ENCODE results near the gene TTC13. TPM values are rescaled to one million over a fixed set of nuclear protein-coding genes. Genes with fewer than 3 reads are reported as not detected.
A peak's percentile ranks its signal among the peaks of the same experiment; 100 is the strongest.

Gene TTC13
- total RNA-seq, 2 experiments from 2014 or later: 13.4 to 15.5 TPM

DNA sequence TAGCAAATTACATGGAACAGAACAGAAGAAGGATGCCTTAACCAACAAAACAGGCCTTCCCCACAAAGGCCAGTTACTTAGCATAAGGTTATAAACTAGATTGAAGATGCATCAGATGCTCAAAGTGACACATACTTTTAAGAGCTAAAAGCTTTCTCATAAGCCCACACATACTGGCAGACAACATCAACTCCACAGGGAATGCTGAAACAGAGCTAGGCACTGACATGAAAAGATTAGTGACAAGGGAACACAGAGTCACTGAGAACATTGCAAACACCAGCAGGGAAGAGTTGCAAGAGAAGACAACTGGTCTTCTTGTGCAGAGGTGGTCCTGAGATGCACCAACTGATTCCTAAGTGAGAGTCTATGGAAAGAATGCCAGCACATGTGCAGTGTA, 6.9 kb downstream of the TTC13 start:
- Mint-ChIP-seq H3K36me3 (ENCODE audit: low read depth) (peaks cover 17% of the 10 kb centered on the region), H3K9me3 (no peaks in the 10 kb centered on the region), H3K4me1 (ENCODE audit: low read depth) (peaks cover 51% of the 10 kb centered on the region), H3K4me3 (no peak overlapping the region), H3K27me3 (no peaks in the 10 kb centered on the region), H3K27ac (peak overlapping the region; percentile 40)
- intact Hi-C loops (cut with micrococcal nuclease): no loop called here
- TF ChIP-seq, protein P1, sequence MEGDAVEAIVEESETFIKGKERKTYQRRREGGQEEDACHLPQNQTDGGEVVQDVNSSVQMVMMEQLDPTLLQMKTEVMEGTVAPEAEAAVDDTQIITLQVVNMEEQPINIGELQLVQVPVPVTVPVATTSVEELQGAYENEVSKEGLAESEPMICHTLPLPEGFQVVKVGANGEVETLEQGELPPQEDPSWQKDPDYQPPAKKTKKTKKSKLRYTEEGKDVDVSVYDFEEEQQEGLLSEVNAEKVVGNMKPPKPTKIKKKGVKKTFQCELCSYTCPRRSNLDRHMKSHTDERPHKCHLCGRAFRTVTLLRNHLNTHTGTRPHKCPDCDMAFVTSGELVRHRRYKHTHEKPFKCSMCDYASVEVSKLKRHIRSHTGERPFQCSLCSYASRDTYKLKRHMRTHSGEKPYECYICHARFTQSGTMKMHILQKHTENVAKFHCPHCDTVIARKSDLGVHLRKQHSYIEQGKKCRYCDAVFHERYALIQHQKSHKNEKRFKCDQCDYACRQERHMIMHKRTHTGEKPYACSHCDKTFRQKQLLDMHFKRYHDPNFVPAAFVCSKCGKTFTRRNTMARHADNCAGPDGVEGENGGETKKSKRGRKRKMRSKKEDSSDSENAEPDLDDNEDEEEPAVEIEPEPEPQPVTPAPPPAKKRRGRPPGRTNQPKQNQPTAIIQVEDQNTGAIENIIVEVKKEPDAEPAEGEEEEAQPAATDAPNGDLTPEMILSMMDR (IDR thresholded peaks at IDR 0.05): no peak
- ChIA-PET CTCF (interaction anchor here (0.7 kb wide), 1 partner anchor 167 kb away, joined by 3 read pairs; no protein-coding TSS in a partner anchor), POLR2A (no interaction called here)
- ATAC-seq: no peak
- no peak for DNase-seq

DNA sequence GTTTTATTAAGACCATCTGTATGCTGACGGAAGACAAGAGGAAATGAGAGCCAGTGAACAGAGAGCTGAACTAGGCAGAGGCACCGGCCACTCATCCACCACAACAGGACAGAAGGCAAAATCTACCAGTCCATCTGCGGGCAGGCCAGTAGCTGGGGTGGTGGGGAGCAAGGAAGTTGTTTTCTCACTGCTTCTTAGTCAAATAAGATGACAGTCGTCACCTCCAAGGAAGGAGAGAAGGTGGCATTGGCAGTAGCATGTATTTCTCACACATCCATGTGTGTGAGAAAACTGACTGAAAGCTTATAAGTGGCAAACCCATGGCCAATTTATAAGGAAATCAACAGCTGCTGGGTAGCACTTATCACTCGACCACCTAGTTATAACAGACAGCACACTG, 8.2 kb downstream of the TTC13 start:
- Mint-ChIP-seq H3K4me1 (ENCODE audit: low read depth) (peaks cover 41% of the 10 kb centered on the region), H3K27me3 (no peaks in the 10 kb centered on the region), H3K27ac (no peak overlapping the region), H3K4me3 (no peak overlapping the region), H3K9me3 (no peaks in the 10 kb centered on the region), H3K36me3 (ENCODE audit: low read depth) (peaks cover 6% of the 10 kb centered on the region)
- DNase-seq (no peak), ATAC-seq (no peak)
- POLR2A ChIA-PET: no interaction called here
- CTCF ChIA-PET: interaction anchor here (0.7 kb wide), 1 partner anchor 17 kb away, joined by 3 read pairs; no protein-coding TSS in a partner anchor
- intact Hi-C loops (cut with micrococcal nuclease): no loop called here
- TF ChIP-seq, protein P1 (IDR thresholded peaks at IDR 0.05): no peak

DNA sequence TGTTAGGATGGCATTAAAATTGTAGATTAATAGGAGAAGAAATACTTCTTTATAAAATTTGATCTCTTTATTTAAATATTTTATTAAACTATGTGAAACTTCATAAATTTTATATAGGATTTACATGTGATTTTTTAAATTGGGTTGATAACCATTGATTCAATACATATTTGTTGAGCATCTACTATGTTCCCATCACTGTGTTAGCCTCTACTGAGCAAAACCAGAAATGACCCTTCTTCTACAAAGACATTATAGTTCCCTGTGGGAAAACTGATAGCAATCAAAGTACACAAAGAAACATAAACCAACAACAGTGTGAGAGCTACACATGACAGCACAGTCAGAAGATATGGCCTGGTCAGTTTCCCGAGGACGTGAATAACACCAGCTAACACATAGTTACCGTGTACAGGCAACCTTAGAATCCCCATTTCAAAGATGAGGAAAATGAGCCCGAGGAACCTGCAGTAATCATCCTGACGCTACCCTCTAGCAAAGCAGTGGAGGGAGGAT, 12.2 kb downstream of the TTC13 start:
- CTCF ChIA-PET: interaction anchor here (1.1 kb wide), 1 partner anchor 11 kb away, joined by 3 read pairs; no protein-coding TSS in a partner anchor
- Mint-ChIP-seq H3K4me3 (no peak overlapping the region), H3K27me3 (no peaks in the 10 kb centered on the region), H3K36me3 (ENCODE audit: low read depth) (peaks cover 5% of the 10 kb centered on the region), H3K4me1 (ENCODE audit: low read depth) (peaks cover 36% of the 10 kb centered on the region), H3K9me3 (no peaks in the 10 kb centered on the region), H3K27ac (no peak overlapping the region)
- no peak for DNase-seq
- TF ChIP-seq, protein P1 (IDR thresholded peaks at IDR 0.05): no peak
- ATAC-seq: no peak
- POLR2A ChIA-PET: no interaction called here
- intact Hi-C loops (cut with micrococcal nuclease): no loop called here

DNA sequence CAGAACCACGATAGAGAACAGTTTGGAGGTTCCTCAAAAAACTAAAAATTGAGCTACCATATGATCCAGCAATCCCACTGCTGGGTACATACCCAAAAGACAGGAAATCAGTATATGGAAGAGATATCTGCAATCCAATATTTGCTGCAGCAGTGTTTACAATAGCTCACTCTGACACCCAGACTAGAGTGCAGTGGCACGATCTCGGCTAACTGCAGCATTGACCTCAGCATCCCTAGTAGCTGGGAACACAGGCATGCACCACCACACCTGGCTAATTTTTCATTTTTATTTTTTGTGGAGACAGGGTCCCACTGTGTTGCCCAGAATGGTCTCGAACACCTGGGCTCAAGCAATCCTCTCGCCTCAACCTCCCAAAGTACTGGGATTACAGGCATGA, 13.1 kb downstream of the TTC13 start:
- no peaks in the 10 kb centered on the region for H3K9me3 Mint-ChIP-seq
- DNase-seq: no peak
- intact Hi-C loops (cut with micrococcal nuclease): no loop called here
- H3K4me3 Mint-ChIP-seq: no peak overlapping the region
- ATAC-seq: no peak
- H3K27me3 Mint-ChIP-seq: no peaks in the 10 kb centered on the region
- H3K4me1 Mint-ChIP-seq (ENCODE audit: low read depth): peaks cover 33% of the 10 kb centered on the region
- ChIA-PET CTCF (interaction anchor here (1.1 kb wide), 1 partner anchor 10 kb away, joined by 3 read pairs; no protein-coding TSS in a partner anchor), POLR2A (no interaction called here)
- H3K36me3 Mint-ChIP-seq (ENCODE audit: low read depth): peaks cover 10% of the 10 kb centered on the region
- no peak overlapping the region for H3K27ac Mint-ChIP-seq
- TF ChIP-seq, protein P1 (IDR thresholded peaks at IDR 0.05): no peak

DNA sequence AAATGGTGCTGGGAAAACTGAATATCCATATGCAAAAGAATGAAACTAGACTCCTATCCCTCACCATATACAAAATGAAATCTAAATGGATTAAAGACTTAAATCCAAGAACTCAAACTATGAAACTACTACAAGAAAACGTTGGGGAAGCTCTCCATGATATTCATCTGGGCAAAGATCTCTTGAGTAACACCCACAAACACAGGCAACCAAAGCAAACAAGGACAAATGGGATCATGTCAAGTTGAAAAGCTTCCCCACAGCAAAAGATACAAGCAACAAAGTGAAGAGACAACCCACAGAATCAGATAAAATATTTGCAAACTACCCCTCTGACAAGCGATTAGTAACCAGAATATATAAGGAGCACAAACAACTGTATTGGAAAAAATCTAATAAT, 13.8 kb downstream of the TTC13 start:
- no peak for ATAC-seq
- DNase-seq: no peak
- Mint-ChIP-seq H3K27ac (no peak overlapping the region), H3K27me3 (no peaks in the 10 kb centered on the region), H3K36me3 (ENCODE audit: low read depth) (peaks cover 7% of the 10 kb centered on the region), H3K4me3 (no peak overlapping the region), H3K4me1 (ENCODE audit: low read depth) (peaks cover 29% of the 10 kb centered on the region), H3K9me3 (no peaks in the 10 kb centered on the region)
- ChIA-PET CTCF (interaction anchor here (0.7 kb wide), 1 partner anchor 253 kb away, joined by 3 read pairs; no protein-coding TSS in a partner anchor), POLR2A (no interaction called here)
- intact Hi-C loops (cut with micrococcal nuclease): no loop called here
- TF ChIP-seq, protein P1 (IDR thresholded peaks at IDR 0.05): no peak
